Activated CD4-positive, alpha-beta T cell treated with anti-CD3 and anti-CD28 coated beads, Interleukin-2, amount 50 U/mL, for 1 hour (primary cell): ENCODE results near the gene LFNG.
"Not testable (repeated sequence)": the region's sequence is repeated elsewhere in the genome, so short reads cannot be mapped to it uniquely, and the experiment has no call there.

Experiments used
- DNase-seq: peaks from one replicate; pipeline ENCODE4 v3.0.0-alpha.2; 2020

Gene LFNG

GRCh38 chr7:2553831-2554581, 34.4 kb downstream of the LFNG start:
- DNase-seq: no peak

DNA sequence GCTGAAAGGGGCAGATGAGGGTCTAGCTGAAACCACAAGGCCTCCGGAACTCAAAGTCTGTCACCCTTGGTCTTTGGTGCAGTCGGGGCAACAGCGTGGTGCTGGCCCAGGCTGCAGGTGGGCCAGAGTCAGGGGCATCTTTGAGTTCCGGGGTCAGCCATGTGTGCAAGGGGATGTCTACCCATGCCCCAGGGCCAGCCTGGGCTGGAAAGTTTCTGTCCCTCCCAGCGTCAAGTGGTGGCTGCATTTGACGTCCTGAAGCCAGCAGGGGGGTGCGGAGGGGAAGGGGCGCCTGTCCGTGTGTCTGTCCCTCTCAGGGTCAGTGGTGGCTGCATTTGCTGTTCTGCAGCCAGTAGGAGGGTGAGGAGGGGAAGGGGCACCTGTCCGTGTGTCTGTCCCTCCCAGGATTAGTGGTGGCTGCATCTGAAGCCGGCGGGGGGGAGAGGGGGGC, 35.1 kb downstream of the LFNG start:
- DNase-seq: no peak

DNA sequence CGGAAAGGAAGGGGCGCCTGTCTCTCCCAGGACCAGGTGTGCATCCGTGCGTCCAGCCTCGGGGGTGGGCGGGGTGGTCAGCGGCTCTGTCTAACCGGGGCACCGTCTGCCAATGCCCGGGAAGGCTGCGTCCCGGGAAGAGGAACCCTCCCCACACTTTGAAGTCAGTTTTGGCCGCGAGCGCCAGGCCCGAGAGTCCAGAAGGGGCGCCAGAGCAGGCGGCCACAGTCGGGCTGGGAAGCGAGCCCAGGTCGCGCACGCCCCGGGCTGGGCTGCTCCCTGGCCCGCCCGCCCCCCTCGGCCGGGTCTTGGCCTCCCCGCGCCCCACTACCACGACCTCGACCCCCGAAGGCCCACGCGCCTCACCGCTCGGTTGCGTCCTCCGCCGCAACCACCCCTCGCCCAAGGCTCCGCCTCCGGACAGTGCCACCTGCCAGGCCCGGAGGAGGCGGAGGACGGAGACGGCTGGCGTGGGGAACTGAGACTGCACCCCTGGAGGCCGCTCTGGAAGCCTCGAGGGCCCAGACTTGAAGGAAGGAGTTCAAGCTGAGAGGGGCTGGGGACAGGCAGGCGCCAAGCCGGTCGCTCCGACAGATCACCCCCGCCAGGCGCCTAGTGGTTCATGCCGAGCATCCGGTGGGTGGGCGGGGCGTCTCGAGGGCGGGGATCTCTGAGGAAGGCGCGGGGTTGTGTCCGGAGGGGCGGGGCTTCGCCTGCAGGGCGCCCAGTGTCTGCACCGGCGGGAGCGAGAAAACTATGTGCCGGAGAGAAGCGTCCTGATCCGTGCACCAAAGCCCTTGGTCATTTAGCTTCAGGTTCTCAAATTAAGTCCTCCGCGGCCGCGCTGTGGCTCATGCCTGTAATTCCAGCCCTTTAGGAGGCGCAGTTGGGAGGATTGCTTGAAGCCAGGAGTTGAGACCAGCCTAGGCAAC, 35.8 kb downstream of the LFNG start, which contains the start of gene BRAT1:
Gene BRAT1 (minus strand): TSS at position 404 of the 932 bp plus-strand sequence. CDS start 1,093 bp downstream, outside the sequence.
- DNase-seq: peak; percentile 96

- peak; percentile 87 for DNase-seq
Observed at GRCh38 chr7:2558629-2559282, 39.2 kb downstream of the LFNG start, which contains the start of gene IQCE. IQCE (plus strand) TSS chr7:2558979; CDS start chr7:2559182, 203 bp downstream.

DNA sequence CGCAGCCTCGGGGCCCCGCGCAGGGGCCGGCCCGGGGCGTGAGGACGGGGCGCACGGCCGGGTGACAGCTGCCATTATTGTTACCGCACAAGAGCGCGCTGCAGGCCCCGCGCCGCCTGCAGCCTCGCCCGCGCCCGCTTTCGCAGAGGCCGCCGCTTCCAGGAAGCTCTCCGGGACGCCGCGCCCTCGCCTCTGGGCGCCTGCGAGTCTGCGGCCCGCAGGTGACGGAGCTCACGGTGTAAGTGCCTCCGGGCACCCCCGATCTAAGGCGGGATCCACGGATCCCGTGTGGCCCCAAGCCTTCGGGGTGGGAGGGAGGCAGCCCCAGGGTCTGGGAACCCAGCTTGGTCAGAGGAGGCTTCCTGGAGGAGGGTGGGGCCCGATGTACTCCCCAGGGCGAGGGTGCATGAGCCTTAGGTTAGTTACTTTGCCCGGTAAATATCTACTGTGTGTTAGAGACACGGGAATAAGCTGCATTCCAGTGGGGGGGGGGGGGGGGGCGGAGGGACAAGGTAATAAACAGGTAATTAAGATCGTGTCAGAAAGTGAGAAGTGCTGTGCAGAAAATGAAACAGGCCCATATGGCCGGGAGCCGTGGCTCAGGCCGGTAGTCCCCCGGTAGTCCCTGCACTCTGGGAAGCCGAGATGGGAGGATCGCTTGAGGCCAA, 39.8 kb downstream of the LFNG start:
- DNase-seq: peak; percentile 23

- DNase-seq: not testable (repeated sequence)
Observed at GRCh38 chr7:2563955-2564354, 44.4 kb downstream of the LFNG start.

DNA sequence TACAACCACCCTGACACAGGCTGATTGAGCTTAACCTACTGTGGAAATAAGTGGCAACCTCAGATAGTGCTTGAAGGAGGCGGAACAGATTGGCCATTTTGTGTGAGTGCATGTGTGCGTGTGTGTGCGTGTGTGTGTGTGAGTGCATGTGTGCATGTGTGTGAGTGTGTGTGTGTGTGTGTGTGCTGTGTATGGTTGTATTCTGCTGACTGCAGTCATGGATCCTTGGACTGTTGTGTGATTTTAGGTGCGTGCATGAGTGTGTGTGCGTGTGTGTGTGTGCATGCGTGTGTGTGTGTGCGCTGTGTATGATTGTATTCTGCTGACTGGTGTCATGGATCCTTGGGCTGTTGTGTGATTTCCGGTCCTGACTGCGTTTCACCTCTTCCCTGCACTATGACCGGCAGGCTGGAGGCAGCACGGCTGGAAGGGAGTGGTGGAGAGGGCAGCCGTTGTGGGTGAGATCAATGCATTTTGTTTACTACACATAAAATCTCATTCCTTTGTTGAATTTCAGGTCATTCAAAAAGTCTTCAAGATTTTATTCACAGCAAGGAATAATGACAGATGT, 45.5 kb downstream of the LFNG start:
- no peak for DNase-seq

GRCh38 chr7:2566348-2566889, 46.8 kb downstream of the LFNG start:
- DNase-seq: no peak

DNA sequence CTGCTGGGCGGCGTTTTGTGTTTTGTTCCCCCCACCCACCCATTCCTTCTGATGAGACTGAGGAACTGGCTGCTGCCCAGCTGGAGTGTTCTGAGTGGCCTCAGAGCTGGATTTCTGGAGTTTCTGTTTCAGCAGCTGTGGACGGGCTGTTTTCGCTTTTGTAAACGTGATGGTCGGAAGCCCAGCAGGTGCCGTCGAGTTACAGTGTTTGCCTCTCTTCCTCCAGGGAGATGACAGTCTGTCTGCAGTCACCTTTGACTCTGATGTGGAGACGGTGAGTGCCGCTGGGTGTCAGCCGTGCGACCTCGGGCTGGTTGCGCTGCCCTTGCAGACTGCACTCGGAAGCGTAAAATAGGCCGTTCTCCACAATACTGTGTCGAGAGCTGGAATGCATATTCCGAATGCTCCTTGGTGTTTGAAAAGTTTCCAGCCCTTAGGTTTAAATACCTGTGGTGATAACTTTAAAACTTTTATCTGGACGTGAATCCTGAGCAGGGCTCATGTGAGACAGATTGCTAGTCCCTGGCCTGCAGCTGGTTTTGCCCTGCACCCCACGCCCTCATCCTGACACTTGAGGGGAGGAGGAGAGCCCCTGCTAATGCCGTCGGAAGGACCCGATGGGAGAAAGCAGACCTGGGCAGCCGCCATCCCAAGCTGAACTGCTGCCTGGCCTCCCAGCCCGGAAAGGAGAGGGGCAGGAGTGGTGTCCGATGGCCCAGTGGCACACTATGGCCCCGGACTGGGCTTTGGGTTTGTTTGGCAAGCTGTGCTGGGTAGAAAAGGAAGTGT, 47.5 kb downstream of the LFNG start:
- peak; percentile 32 for DNase-seq

DNA sequence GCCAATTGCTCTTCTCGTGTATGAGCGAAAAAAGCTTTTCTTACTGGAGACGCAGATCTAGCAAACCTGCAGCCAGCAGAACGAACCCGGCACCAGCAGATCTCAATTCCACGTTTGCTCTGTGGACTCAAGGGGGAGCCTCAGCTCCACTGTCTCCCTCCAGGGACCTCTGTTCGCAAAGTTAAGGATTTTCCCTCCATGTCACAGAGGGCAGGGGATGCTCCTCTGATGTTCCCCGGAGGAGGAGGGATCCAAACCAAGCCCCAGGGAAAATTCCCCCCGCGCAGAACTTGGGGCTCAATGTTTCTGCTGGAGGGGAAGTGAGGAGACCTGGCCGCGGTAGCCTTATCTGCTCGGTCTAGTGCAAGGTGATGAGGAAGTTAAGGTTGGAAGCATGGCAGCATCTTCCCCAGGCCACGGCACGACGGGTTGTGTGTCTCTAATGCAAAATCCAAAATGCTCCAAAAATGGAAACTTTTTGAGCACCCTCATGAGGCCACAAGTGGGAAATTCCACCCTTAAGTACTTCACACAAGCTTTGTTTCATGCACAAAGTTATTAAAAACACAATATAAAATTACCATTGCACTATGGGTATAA, 48.2 kb downstream of the LFNG start:
- no peak for DNase-seq

- no peak for DNase-seq
Observed at GRCh38 chr7:2568521-2569223, 49.1 kb downstream of the LFNG start.

GRCh38 chr7:2569421-2569820, 49.8 kb downstream of the LFNG start:
- no peak for DNase-seq

GRCh38 chr7:2570021-2570420, 50.4 kb downstream of the LFNG start:
- DNase-seq: no peak

- no peak for DNase-seq
Observed at GRCh38 chr7:2571409-2571808, 51.8 kb downstream of the LFNG start.

GRCh38 chr7:2572101-2572842, 52.7 kb downstream of the LFNG start:
- DNase-seq: no peak

DNA sequence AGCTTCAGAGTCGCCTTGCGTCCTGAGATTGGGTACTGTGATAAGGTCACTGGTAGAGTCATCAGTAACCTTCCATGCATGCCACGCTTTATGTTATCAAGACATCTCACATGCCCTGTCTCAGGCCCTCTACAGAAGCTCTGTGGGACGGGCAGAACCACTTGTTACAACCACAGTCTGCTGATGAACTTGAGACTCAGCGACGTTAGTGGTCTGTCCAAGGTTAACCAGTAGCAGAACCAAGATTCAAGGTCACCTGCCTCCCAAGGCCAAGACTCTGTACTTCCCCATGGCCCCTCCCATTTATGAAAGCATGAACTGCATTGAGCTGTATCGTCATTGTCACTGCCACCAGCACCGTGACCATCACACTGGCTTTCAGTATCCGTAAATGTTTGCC, 54.2 kb downstream of the LFNG start:
- DNase-seq: no peak

GRCh38 chr7:2575046-2575732, 55.6 kb downstream of the LFNG start:
- no peak for DNase-seq

GRCh38 chr7:2575733-2576340, 56.3 kb downstream of the LFNG start:
- no peak for DNase-seq
